Measurements from ENCODE around the gene B4GALT6.
A peak's percentile ranks its signal among the peaks of the same experiment; 100 is the strongest.

B4GALT6 gene

DNA sequence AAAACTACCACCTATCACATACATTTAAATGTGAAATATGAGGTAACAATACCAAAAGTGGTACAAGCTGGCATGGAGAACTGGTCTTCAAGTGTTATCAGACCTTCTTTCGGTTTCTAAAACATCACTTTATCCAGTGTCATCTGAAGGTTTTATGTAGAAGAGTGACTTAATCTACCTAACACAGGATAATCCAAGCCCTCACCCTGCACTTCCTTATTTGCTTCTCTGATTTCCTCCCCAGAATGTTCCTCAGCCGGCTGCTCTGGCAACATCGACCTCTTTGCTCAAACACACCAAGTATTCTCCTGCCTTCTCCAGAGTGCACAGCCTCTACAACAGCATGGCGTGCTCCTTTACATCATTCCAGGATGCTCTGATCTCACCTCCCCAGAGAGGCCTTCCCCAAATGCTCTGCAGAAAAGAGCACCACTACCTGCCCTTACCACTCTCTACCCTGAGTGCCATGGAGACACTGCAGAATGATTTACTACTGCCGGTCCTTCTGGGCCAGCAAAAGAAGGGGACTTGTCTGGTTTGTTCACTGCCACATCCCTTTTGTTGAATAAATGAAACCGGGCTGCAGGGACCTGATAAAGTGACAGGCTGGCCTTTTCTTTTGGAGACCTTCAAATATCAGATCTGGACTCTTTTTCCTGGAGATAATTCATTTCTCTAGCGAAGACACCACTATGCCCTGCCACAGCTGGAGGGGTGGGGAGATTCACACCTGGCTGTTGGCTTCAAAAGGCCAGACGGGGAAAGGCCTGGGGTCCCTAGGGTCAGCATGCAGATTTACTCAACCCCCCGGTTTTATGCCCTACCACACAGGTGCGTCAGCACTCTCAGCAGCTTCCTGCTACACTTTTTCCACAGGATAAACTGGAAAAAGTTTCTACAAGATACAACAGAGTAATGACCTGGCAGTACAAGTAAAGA lies 50.7 kb downstream of the B4GALT6 start:
- DNase-seq (ENCODE audit: low read depth in 3 of 3): no peak

- no peak for DNase-seq (ENCODE audit: low read depth in 3 of 3)
Observed at GRCh38 chr18:31632356-31632755, 52.0 kb downstream of the B4GALT6 start.

- no peak for DNase-seq (ENCODE audit: low read depth in 3 of 3)
Observed at GRCh38 chr18:31631526-31631925, 52.9 kb downstream of the B4GALT6 start.

GRCh38 chr18:31630549-31630948 lies 53.8 kb downstream of the B4GALT6 start:
- DNase-seq (ENCODE audit: low read depth in 3 of 3): no peak

- no peak for DNase-seq (ENCODE audit: low read depth in 3 of 3)
Observed at GRCh38 chr18:31626409-31626808, 58.0 kb downstream of the B4GALT6 start.

- no peak for DNase-seq (ENCODE audit: low read depth in 3 of 3)
Observed at GRCh38 chr18:31624892-31625640, 59.3 kb downstream of the B4GALT6 start.

GRCh38 chr18:31619291-31619690 lies 65.1 kb downstream of the B4GALT6 start:
- no peak for DNase-seq (ENCODE audit: low read depth in 3 of 3)

DNA sequence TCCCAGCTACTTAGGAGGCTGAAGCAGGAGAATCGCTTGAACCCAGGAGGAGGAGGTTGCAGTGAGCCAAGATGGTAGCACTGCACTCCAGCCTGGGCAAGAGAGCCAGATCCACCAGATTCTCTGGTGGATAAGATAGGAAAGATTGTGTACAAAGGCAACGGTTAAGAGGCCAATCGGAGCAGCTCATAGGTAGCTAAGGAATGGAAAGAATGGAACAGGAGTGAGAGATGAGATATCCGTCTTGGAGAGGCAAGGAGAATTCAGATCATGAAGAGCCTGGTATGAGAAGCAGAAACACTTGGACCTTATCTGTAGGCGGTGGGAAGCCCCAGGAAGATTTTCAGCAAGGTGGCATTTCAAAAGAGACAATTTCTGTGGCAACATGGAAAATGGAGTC lies 65.6 kb downstream of the B4GALT6 start:
- DNase-seq (ENCODE audit: low read depth in 3 of 3): no peak

DNA sequence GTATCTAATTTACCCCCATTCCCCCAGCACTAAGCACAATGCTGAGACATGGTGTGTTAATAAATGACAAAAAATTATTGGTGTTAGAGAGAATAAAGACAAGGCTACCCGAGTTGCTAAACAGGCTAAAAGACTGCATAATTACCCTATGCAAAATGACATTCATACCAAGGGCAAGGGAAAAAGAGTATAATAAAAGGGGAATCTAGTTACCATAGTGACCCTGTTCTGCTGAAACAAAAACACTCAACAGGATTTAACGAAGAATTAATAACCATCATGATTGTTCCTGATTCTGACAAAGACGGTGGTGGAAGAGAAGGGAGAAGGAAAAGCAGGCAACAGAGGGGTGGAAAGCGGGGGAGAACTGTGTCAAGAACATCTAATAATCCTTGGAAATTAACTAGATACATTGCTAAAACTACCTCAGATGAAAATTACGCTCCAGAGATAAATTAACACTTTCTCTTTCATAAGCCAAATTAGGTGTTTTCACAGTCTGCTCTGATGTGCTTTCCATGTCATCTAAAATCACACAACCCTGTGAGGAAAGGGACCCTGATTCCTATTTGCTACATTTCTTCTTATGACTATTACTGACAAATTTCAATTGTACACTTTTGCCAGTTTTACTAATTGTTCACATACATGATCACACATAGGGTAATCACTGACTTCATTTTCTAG lies 67.2 kb downstream of the B4GALT6 start:
- no peak for DNase-seq (ENCODE audit: low read depth in 3 of 3)

GRCh38 chr18:31616586-31616985 lies 67.8 kb downstream of the B4GALT6 start:
- no peak for DNase-seq (ENCODE audit: low read depth in 3 of 3)

- DNase-seq (ENCODE audit: low read depth in 3 of 3): no peak
Observed at GRCh38 chr18:31614044-31614443, 70.3 kb downstream of the B4GALT6 start.

- no peak for DNase-seq (ENCODE audit: low read depth in 3 of 3)
Observed at GRCh38 chr18:31612124-31612523, 72.3 kb downstream of the B4GALT6 start.

- DNase-seq (ENCODE audit: low read depth in 3 of 3): no peak
Observed at GRCh38 chr18:31611511-31611910, 72.9 kb downstream of the B4GALT6 start.

DNA sequence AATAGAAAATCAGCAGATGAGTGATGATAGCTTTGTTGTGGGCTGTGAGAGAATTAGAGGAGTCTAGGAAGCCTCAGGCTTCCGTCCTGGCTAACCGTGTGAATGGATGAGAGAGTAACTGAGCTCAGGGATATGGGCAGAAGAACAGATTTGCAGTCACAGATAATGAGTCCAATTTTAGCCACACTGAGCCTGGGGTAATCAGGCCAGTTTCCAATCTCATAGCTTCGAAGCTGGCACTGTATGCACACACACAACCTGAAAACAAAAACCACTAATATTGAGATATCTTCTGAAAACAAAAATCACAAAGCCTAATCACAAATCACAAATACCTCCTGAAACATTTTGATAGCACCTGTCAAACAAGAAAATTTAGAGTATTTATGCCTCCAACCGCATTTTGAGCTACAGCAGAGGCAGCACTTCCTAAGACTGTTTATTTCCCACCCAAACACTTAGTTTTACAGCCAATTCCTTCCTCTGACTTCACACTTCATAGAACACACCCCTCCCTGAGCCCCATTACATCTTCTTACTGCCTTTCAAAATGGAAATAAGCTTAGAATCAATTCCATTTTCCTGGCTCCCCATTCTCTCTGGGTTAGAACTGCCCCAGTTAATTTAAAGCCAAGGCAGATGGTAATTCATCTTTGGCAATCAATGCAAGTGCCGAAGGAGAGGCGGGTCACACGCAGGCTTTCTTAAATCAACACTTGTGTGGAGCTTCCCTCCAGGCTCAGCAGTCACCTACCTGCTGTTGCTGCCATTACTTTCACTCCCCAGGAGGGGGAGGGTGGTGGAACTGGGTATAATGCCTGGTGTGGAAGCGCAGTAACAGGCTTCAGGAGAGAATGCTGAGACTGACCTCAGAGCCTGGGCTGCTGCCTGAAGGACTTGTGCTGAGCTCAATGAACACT lies 73.8 kb downstream of the B4GALT6 start:
- no peak for DNase-seq (ENCODE audit: low read depth in 3 of 3)

DNA sequence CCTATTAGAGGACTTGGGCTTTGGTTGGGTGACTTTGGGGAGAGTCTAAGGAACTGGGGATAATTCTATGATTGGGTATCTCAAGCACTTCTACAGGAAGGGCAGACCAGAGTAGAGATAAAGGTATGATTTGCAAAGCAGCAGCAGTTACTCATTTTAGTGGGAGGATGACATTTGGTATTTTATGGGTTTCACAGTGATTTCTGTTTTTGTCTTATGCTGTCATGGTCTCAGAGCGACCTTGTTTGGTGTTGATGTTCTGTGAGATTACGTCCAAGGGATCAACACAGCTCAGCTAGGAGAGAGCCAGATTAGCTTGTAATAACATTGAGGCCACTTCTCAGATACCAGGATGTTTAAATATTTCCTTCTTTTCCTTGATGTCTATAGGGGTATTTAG lies 74.5 kb downstream of the B4GALT6 start:
- no peak for DNase-seq (ENCODE audit: low read depth in 3 of 3)

GRCh38 chr18:31607384-31607783 lies 77.0 kb downstream of the B4GALT6 start:
- no peak for DNase-seq (ENCODE audit: low read depth in 3 of 3)

- no peak for DNase-seq (ENCODE audit: low read depth in 3 of 3)
Observed at GRCh38 chr18:31606265-31606664, 78.1 kb downstream of the B4GALT6 start.

DNA sequence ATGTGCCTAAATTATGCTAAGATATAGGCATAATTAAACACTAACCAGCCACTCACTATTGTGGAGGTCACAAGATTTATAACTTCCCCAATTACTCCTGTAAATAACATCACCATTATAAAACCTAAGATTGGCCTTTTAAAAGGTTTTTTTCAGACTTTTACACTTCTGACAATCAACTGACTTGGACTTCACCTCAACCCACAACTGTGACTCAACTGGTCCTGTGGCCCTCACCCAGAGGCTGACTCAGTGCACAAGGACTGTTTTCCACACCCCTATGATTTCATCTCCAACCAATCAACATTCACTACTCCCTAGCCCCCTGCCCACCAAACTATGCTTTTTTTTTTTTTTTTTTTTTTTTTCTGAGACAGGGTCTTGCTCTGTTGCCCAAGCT lies 81.1 kb downstream of the B4GALT6 start:
- peak in 1 of 3 experiments; percentile 7 for DNase-seq (ENCODE audit: low read depth in 3 of 3)

DNA sequence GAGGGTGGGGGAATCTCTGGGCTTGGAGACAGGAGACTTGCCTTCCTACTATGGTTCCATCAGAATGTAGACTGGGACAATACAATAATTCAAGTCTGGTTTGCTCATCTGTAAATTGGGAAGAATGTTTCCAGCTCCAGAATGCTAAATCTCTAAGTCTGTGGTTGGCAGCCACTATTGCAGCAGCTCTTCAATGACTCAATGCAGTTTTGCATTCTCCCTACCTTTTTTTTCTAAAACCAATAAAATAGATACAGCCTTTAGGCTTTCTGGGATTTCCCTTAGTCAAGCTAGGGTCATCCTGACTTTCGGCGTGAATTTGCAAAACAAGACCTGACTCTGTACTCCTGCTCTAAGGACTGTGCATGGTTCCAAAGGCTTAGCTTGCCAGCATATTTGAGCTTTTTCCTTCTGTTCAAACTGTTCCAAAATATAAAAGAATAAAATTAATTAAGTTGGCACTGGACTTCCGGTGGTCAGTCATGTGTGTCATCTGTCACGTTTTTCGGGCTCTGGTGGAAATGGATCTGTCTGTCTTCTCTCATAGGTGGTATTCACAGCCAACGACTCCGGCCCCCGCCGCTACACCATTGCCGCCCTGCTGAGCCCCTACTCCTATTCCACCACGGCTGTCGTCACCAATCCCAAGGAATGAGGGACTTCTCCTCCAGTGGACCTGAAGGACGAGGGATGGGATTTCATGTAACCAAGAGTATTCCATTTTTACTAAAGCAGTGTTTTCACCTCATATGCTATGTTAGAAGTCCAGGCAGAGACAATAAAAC lies 86.2 kb downstream of the B4GALT6 start:
- no peak for DNase-seq (ENCODE audit: low read depth in 3 of 3)

- DNase-seq (ENCODE audit: low read depth in 3 of 3): no peak
Observed at GRCh38 chr18:31596081-31596872, 88.1 kb downstream of the B4GALT6 start.

All from stimulated activated CD4-positive, alpha-beta T cell treated with anti-CD3 and anti-CD28 coated beads, TNF-alpha, amount 100 ng/mL, for 24 hours (primary cell).